Mesendoderm (in vitro differentiated cells): ENCODE results near the gene PLCB1.
A peak's percentile ranks its signal among the peaks of the same experiment; 100 is the strongest.

Experiments
- DNase-seq: peaks from one replicate; pipeline ENCODE4 v3.0.0; 2013
- H2AK5ac ChIP-seq: 2 replicates; pipeline ENCODE4 v1.6.1; 2013; ENCODE audit warnings: low read length, inconsistent platforms
- H2BK120ac ChIP-seq: 2 replicates; pipeline ENCODE4 v1.6.1; 2013; ENCODE audit warnings: low read depth, mild to moderate bottlenecking, low read length, moderate library complexity, mixed read lengths
- H2BK15ac ChIP-seq: replicated peaks from 2 replicates; pipeline ENCODE4 v1.6.1; 2013; ENCODE audit warnings: low read depth, mild to moderate bottlenecking, moderate library complexity
- H2BK5ac ChIP-seq: 2 replicates; pipeline ENCODE4 v1.6.1; 2013; ENCODE audit warnings: low read length, inconsistent platforms
- H3K18ac ChIP-seq: 2 replicates; pipeline ENCODE4 v1.6.1; 2013; ENCODE audit warnings: mild to moderate bottlenecking, low read length, mixed read lengths
- H3K23ac ChIP-seq: one replicate; pipeline ENCODE4 v1.6.1; 2013; ENCODE audit warnings: low read length
- H3K27ac ChIP-seq: 2 replicates; pipeline ENCODE4 v1.5.1; 2013; ENCODE audit warnings: low read depth, mild to moderate bottlenecking, inconsistent platforms, low read length, moderate library complexity
- H3K27me3 ChIP-seq: 2 replicates; pipeline ENCODE4 v1.6.1; 2013; ENCODE audit warnings: low read length, control low read depth, mild to moderate bottlenecking, inconsistent platforms; ENCODE audit not compliant: insufficient read depth, poor library complexity
- H3K36me3 ChIP-seq: 2 replicates; pipeline ENCODE4 v1.6.1; 2013; ENCODE audit warnings: low read length, inconsistent platforms; ENCODE audit not compliant: control insufficient read depth, insufficient read depth
- H3K4ac ChIP-seq: one replicate; pipeline ENCODE4 v1.6.1; 2013; ENCODE audit warnings: low read depth, mild to moderate bottlenecking, low read length, moderate library complexity
- H3K4me1 ChIP-seq: 2 replicates; pipeline ENCODE4 v1.6.1; 2013; ENCODE audit warnings: low read depth, low read length, inconsistent platforms; ENCODE audit not compliant: control insufficient read depth
- H3K4me2 ChIP-seq: 2 replicates; pipeline ENCODE4 v1.6.1; 2013; ENCODE audit warnings: low read length
- H3K4me3 ChIP-seq: 2 replicates; pipeline ENCODE4 v1.5.1; 2013; ENCODE audit warnings: mild to moderate bottlenecking, low read length
- H3K56ac ChIP-seq: one replicate; pipeline ENCODE4 v1.6.1; 2013; ENCODE audit warnings: low read length
- H3K79me1 ChIP-seq: 2 replicates; pipeline ENCODE4 v1.6.1; 2013; ENCODE audit warnings: low read length, inconsistent platforms
- H3K79me2 ChIP-seq: 2 replicates; pipeline ENCODE4 v1.6.1; 2013; ENCODE audit warnings: mild to moderate bottlenecking, low read length; ENCODE audit not compliant: control insufficient read depth, insufficient read depth
- H3K9ac ChIP-seq: 2 replicates; pipeline ENCODE4 v1.6.1; 2013; ENCODE audit warnings: low read length, inconsistent platforms
- H4K5ac ChIP-seq: one replicate; pipeline ENCODE4 v1.6.1; 2013; ENCODE audit warnings: low read length
- H4K8ac ChIP-seq: one replicate; pipeline ENCODE4 v1.6.1; 2013; ENCODE audit warnings: low read depth, mild to moderate bottlenecking, control low read depth, low read length, moderate library complexity
- WGBS: extraction: QIAGEN DNeasy Blood & Tissue Kit; methylation state at CpG from one replicate; pipeline ENCODE4 v1.1.7; 2013; ENCODE audit warnings: low lambda C conversion rate, missing lambda C conversion rate; ENCODE audit not compliant: insufficient coverage; ENCODE audit errors: extremely low coverage; 5-methylcytosine and 5-hydroxymethylcytosine counted together

The PLCB1 gene

DNA sequence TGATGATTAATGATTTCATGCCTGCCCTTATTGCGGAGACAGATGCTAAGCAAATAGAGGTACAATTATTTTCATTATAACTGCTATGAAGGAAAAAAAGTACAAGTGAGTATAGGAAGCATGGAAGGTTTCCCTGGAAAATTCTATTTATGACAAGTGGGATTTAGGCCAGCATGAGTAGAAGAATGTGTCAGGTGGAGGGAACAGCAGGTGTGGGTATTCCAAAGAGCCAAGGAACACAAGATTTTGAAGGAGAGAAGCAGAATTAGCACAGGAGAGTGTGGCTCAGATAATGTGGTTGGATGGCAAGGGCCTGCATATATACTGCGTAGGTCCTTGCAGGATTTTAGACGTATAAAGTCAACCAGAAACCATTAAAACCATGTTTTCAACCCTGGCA is 11.4 kb downstream of the PLCB1 start:
- Histone ChIP-seq H3K27me3 (no peaks in the 10 kb centered on the region), H3K79me2 (no peaks in the 10 kb centered on the region), H3K27ac (no peak overlapping the region), H3K18ac (no peak overlapping the region), H3K23ac (no peak overlapping the region), H4K8ac (no peak overlapping the region), H3K79me1 (no peaks in the 10 kb centered on the region), H3K36me3 (no peaks in the 10 kb centered on the region), H3K4me1 (peaks cover 4% of the 10 kb centered on the region), H3K4me2 (no peak overlapping the region), H3K4me3 (no peak overlapping the region), H2AK5ac (no peak overlapping the region), H3K4ac (no peak overlapping the region), H2BK120ac (no peak overlapping the region), H2BK15ac (no peak overlapping the region), H2BK5ac (no peak overlapping the region), H3K56ac (no peak overlapping the region), H4K5ac (no peak overlapping the region), H3K9ac (no peak overlapping the region)
- DNase-seq, result no peak
- no CpG with 5 or more reads among the region's 3 CpGs for WGBS

GRCh38 chr20:8144282-8145245 is 12.5 kb downstream of the PLCB1 start:
- no peaks in the 10 kb centered on the region for H3K79me1 ChIP-seq
- no peak overlapping the region for H4K8ac ChIP-seq
- no peak overlapping the region for H3K4ac ChIP-seq
- peaks cover 4% of the 10 kb centered on the region for H3K4me1 ChIP-seq
- H3K36me3 ChIP-seq, result no peaks in the 10 kb centered on the region
- no peak overlapping the region for H3K4me3 ChIP-seq
- H3K56ac ChIP-seq, result peak overlapping the region; percentile 56
- no peak overlapping the region for H2BK120ac ChIP-seq
- no CpG with 5 or more reads among the region's 13 CpGs for WGBS
- no peak overlapping the region for H4K5ac ChIP-seq
- peak overlapping the region; percentile 16 for H3K18ac ChIP-seq
- H2AK5ac ChIP-seq, result no peak overlapping the region
- H2BK15ac ChIP-seq, result no peak overlapping the region
- no peak overlapping the region for H3K23ac ChIP-seq
- peak; percentile 75 for DNase-seq
- H3K27me3 ChIP-seq, result no peaks in the 10 kb centered on the region
- H3K79me2 ChIP-seq, result no peaks in the 10 kb centered on the region
- no peak overlapping the region for H3K4me2 ChIP-seq
- H3K9ac ChIP-seq, result no peak overlapping the region
- H3K27ac ChIP-seq, result no peak overlapping the region
- H2BK5ac ChIP-seq, result peak overlapping the region; percentile 42

- Histone ChIP-seq H3K4me1 (peaks cover 4% of the 10 kb centered on the region), H3K4ac (no peak overlapping the region), H3K23ac (no peak overlapping the region), H3K36me3 (no peaks in the 10 kb centered on the region), H2AK5ac (no peak overlapping the region), H4K8ac (no peak overlapping the region), H3K27me3 (no peaks in the 10 kb centered on the region), H3K4me2 (no peak overlapping the region), H3K79me2 (no peaks in the 10 kb centered on the region), H3K79me1 (no peaks in the 10 kb centered on the region), H2BK15ac (no peak overlapping the region), H4K5ac (no peak overlapping the region), H3K27ac (no peak overlapping the region), H3K18ac (no peak overlapping the region), H2BK120ac (no peak overlapping the region), H3K9ac (no peak overlapping the region), H3K56ac (no peak overlapping the region), H3K4me3 (no peak overlapping the region), H2BK5ac (no peak overlapping the region)
- no CpG with 5 or more reads among the region's 8 CpGs for WGBS
- peak; percentile 49 for DNase-seq
These were observed 13.4 kb downstream of the PLCB1 start for GRCh38 chr20:8145246-8146168.

GRCh38 chr20:8147476-8147875 is 15.4 kb downstream of the PLCB1 start:
- no peaks in the 10 kb centered on the region for H3K27me3 ChIP-seq

DNA sequence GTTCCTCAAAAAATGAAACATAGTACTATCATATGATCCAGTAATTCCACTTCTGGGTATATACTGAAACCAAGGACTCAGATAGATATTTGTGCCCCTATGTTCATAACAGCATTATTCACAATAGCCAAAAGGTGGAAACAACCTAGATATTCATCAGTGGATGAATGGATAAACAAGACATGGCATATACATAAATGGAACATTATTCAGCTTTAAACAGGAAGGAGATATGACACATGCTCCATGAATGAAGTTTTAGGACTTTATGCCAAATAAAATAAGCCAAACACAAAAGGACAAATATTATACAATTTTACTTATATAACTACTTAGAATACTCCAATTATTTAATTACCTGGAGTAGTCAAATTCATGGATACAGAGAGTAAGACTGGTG is 16.4 kb downstream of the PLCB1 start:
- H2BK5ac ChIP-seq, result no peak overlapping the region
- H3K56ac ChIP-seq, result no peak overlapping the region
- H3K79me2 ChIP-seq, result no peaks in the 10 kb centered on the region
- no peaks in the 10 kb centered on the region for H3K79me1 ChIP-seq
- H3K4me3 ChIP-seq, result no peak overlapping the region
- no peak overlapping the region for H4K8ac ChIP-seq
- no peak overlapping the region for H3K18ac ChIP-seq
- H4K5ac ChIP-seq, result no peak overlapping the region
- H3K27ac ChIP-seq, result no peak overlapping the region
- peaks cover 4% of the 10 kb centered on the region for H3K4me1 ChIP-seq
- DNase-seq, result no peak
- no peak overlapping the region for H3K9ac ChIP-seq
- no peak overlapping the region for H3K23ac ChIP-seq
- no peak overlapping the region for H2BK15ac ChIP-seq
- no peak overlapping the region for H2BK120ac ChIP-seq
- H2AK5ac ChIP-seq, result no peak overlapping the region
- H3K36me3 ChIP-seq, result no peaks in the 10 kb centered on the region
- H3K27me3 ChIP-seq, result no peaks in the 10 kb centered on the region
- no peak overlapping the region for H3K4me2 ChIP-seq
- no peak overlapping the region for H3K4ac ChIP-seq

More at GRCh38 chr20:8147476-8147875, 15.4 kb downstream of the PLCB1 start:
- H2BK15ac ChIP-seq, result no peak overlapping the region
- H2BK5ac ChIP-seq, result no peak overlapping the region
- no peak overlapping the region for H3K56ac ChIP-seq
- H3K79me1 ChIP-seq, result no peaks in the 10 kb centered on the region
- no peak overlapping the region for H3K4me3 ChIP-seq
- H3K4ac ChIP-seq, result no peak overlapping the region
- H2AK5ac ChIP-seq, result no peak overlapping the region
- peaks cover 4% of the 10 kb centered on the region for H3K4me1 ChIP-seq
- H3K36me3 ChIP-seq, result no peaks in the 10 kb centered on the region
- H3K4me2 ChIP-seq, result no peak overlapping the region
- DNase-seq, result no peak
- H4K5ac ChIP-seq, result no peak overlapping the region
- no peak overlapping the region for H2BK120ac ChIP-seq
- peak overlapping the region; percentile 30 for H3K18ac ChIP-seq
- WGBS, result no CpG with 5 or more reads among the region's 3 CpGs
- H3K27ac ChIP-seq, result no peak overlapping the region
- no peaks in the 10 kb centered on the region for H3K79me2 ChIP-seq
- no peak overlapping the region for H3K9ac ChIP-seq
- no peak overlapping the region for H4K8ac ChIP-seq
- no peak overlapping the region for H3K23ac ChIP-seq
